DMS 273 (cell line): ENCODE data around the gene PDCD11.
"Not testable (repeated sequence)": the region's sequence is repeated elsewhere in the genome, so short reads cannot be mapped to it uniquely, and the experiment has no call there.

ENCODE experiments used
- DNase-seq: peaks from one replicate; lab custom pipeline; 2025; ENCODE audit not compliant: unreplicated experiment; lab: John Stamatoyannopoulos, UW

PDCD11 gene

DNA sequence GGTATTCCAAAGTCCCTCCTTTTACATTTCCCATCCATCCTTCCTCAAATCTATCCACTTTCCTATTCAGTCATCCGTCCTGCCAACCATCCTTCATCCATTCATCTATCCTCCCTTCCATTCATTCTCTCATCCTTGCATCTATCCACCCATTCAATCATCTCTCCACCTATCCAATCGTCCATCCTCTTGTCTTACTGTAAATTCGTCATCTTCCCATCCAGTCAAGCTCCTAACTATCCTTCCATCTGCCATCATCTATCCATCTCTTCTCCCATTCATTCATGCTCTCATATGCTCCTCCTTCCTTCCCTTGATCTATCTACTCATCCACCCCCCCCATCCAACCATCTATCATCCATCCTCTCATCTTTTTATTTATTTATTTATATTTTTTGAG lies 77.7 kb downstream of the PDCD11 start:
- DNase-seq: no peak

DNA sequence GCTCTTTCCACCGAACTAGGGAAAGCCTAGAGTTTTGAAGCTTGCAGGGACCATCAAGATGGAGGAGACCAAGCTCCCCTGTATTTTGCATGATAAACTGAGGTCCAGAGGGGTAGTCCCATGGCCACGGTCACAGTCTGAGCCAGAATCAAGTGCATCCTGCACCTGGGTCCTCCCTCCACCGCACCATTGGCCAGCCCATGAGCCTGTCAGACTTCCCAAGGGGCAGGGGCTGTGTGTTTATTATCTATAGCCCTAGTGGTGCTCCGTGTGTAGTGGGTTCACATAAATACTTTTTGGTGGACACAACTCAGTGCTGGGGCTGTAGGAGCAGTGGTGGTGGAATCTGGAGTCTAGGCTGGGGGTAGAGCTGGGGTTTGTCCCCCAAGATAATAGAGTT lies 79.0 kb downstream of the PDCD11 start:
- DNase-seq: no peak

DNA sequence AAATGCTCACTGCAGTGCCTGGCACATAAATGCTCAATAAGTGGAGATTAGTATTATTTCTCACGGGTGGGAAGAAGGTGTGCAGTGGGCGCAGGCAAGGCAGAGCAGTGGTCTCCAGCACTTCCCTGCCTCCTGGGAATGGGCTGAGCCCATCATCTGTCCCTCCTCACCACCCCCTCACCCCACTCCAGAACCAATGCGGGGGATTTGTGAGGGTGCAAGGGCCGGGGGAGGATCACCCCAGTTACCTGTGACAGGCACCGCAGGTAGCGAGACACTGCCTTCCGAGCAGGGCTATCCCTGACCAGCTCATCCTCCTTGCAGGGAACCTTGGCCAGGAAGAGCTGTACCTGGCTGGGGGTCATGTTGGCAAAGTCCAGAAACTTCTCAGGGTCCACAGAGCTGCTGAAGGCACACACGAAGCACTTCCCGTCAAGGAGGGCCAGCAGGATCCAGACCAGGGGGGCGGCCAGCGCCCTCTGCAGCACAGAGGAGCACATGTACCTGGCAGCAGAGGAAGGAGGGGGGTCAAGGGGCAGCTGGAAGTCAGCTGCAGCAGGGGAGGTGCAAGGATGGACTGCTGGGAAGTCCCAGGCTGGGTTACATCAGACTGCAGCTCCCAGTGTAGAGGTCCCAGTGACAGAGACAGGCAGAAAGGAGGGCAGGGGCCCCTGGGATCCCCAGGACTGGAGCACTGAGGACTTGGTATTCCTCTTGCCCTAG lies 79.8 kb downstream of the PDCD11 start:
- peak; percentile 7 for DNase-seq

DNA sequence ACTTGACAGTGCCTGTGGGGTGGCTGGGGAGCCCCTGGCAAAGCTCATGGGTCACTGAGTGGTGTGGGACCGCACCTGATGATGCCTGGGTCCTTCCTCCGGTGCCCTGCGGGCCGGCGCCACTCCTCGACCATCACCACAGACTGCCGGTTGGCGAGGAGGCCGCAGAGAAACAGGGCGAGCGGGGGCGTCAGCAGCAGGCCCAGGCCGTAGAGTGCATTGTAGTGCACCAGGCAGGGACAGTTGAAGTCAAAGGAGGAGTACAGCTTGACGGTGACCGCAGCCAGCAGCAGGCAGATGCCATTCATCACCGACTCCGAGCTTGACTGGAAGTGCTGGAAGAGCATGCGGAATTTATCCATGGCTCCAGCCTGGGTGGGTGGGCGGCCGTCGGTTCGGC lies 82.2 kb downstream of the PDCD11 start:
- no peak for DNase-seq

DNA sequence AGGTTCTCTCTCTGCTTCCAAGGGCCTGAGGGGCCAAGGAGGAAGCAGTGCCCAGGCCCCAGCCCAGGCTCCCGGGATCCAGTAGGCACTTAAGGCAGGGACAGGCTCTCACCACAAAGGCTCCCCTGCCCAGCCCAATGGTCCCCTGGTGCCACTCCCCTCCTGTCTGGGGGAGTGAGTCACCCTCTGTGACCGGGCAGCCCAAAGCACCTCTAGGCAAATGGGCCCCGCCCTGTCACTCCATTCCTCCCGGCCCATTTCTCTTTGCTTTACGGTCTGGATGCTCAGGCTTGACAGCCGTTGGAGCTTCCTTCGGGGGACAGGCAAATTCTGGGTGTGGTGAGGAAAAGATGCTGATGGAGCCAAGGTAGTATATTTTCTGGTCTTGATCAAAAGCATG lies 82.7 kb downstream of the PDCD11 start, which contains the start of gene CALHM3:
CALHM3 (minus strand) TSS at position 106 of the 400 bp plus-strand sequence. CDS start 208 bp downstream, outside the sequence.
- no peak for DNase-seq

DNA sequence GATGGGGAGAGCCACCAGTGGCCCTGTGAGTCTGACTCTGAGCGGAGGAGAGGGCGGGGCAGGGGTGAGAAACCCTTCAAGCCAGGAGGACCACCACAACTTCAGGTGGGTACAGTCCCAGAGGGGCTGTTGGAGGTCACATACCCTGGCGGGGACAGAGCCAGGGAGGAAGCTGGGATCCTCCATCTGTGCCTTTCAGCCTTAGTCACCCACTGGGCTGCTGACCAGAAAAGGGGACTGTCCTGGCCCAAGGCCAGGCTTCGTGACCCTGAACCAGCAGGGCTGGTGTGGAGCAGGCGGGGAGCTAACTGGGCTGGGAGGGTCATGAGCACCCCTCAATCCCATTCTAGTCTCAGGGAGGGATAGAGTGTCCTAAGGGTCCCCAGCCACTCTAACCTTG lies 84.1 kb downstream of the PDCD11 start:
- DNase-seq: no peak

DNA sequence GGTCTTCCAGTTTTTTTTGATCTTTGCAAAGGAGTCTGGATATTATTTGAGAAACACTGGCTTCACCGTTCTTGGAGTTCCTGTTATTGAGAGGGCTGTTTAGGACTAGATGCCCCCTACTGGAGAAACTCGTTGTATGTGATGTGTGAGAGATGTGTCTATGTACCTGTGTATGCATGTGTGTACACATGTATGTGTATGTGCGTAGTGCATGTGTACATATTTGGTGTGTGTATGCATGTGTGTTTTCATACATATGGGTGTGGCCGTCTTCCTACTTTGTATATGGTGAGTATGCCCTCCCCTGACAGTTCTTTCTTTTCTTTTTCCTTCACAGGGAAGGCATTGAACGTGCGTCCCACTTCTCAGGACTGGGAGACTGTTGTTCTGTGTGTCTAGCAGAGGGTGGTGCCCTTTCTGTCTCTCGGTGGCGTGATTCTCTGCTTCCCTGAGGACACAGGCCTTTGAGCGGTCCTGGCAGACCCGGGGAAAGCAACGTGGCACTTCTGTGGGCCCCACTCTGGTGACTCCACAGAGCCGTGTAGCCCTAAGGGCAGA lies 85.6 kb downstream of the PDCD11 start:
- peak; percentile 67 for DNase-seq

DNA sequence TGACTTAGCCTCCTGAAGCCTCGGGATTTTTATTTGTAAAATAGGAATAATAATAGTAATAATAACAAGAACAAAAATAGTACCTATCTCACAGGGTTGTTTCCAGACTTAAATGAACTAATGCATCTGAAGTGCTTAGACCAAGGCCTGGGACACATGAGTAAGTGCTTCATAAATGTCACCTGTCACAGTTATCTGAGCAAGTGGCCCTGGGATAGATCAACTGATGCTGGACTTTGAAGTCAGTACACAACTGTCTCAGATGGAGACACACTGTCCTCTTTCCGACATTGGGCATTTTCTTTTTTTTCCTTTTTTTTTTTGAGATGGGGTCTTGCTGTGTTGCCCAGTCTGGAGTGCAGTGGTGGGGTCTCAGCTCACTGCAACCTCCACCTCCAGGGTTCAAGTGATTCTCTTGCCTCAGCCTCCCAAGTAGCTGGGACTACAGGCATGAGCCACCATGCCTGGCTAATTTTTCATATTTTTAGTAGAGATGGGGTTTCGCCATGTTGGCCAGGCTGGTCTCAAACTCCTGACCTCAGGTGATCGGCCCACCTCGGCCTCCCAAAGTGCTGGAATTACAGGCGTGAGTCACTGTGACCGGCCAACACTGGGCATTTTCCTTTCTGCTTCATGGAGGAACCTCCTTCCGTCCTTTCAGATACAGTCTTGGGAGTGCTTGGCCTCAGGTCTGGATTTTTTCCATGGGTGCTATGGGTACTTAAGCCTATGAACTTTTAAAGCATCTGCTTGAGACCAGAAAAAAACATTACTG lies 90.4 kb downstream of the PDCD11 start:
- DNase-seq: not testable (repeated sequence)

DNA sequence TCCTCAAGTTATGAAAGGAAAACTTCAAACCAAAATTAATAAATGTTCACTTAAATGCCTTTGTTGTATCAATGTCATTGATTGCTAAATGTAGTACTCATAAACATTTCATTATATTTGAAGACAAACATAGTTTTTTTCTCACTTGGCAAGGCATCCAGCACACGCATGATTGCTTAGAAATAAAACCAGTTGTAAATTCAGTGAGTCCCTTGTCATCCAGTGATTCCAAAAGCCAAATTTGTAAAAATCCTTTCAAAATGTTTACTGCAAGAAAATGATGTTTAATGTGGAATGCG lies 90.9 kb downstream of the PDCD11 start:
- DNase-seq: no peak

DNA sequence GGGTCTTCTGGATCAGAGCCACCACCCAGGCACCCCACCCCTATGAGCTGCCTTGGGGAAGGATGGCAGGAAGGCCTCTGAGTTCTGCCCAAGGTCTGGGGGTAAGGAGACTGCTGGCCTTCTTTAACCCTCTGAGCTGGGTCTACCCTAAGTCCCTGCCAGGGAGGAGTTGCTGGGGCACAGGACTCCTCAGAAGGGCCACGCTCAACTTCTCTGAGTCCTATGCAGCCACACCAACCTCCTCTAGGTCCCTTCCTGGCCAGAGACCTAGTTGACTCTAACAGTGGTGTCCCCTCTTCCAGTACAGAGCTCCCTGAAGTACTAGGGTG lies 94.5 kb downstream of the PDCD11 start:
- no peak for DNase-seq

DNA sequence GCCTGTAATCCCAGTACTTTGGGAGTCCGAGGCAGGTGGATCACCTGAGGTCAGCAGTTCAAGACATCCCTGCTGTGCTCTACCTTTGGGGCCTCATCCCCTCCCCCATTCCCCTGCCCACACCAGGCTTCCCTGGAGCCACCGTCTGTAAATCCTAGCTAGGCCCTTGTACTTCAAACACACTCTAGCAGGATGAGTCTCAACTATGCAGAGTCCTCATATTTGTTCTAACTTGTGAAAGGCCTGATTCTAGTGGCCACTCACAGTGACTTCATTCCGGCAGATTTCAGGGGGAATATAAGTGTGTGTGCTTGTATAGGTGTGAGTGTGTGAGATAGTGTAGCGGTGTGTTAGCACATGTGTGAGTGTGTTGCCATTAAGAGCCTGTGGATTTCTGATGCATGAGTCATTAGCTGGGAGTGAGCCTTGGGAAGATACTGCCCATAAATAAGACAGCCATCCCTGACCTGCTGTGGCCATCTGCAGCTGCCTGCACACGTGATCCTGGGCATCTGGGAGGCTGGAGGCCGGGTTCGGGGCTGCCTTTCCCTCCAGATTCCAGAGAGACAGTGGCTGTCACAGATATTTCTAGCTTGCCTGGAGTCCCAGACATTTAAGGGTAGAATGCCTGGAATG lies 95.4 kb downstream of the PDCD11 start:
- peak; percentile 46 for DNase-seq

DNA sequence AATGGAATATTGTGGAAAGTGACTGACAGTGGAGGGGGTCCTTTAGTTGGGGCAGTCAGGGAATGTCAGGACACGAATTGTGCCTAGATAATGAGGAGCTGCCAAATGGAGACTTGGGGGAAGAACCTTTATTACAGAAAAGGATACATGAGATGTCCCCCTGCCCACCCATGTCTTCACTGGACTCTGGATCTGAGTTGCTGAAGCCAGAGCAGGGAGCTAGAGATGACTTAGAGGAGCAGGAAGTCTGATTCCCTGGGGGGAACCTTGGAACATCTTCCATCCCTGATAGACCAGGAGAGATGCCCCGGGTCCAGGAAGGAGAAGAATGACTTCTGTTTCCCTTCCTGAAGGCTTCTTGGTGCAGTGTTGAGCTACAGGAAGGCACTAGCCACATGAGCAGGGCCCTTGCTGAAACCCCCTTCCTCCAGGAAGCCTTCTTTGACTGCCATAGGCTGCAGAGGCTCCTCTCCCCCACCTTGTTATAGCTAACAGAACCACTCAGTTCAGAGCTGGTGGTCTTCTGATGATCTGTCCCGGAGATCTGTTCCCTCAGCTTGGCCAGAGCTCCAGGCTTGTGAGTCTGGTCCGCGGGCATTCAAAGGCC lies 96.3 kb downstream of the PDCD11 start:
- no peak for DNase-seq

DNA sequence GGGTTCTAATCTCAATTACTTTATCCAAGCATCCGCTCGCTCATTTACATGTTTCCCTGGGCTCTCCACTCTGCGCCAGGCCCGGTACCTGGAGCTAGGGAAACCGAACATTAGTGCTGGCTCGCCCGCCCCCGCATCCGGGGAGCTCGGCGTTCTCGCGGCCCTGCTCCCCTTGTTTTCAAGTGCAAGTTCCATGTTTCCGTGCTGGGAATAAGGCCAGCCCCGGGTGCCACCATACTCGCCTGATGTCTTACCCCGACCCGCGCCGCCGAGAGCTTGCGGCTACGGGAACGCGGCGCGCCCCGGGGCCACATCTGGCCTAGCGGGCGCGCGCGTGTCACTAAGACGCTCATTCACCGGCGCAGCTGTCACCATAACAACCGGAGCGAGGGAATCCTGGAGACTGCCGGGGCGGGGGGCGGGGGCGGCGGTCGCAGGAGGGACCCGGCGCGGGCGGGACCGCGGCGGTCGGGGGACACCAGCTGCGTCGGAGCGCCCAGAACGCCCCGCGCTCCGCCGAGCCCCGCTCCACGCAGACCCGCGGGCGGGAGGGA lies 97.0 kb downstream of the PDCD11 start, which contains the start of gene NEURL1:
NEURL1 (plus strand) TSS at position 344 of the 554 bp plus-strand sequence. CDS start 683 bp downstream, outside the sequence.
- peak; percentile 66 for DNase-seq

DNA sequence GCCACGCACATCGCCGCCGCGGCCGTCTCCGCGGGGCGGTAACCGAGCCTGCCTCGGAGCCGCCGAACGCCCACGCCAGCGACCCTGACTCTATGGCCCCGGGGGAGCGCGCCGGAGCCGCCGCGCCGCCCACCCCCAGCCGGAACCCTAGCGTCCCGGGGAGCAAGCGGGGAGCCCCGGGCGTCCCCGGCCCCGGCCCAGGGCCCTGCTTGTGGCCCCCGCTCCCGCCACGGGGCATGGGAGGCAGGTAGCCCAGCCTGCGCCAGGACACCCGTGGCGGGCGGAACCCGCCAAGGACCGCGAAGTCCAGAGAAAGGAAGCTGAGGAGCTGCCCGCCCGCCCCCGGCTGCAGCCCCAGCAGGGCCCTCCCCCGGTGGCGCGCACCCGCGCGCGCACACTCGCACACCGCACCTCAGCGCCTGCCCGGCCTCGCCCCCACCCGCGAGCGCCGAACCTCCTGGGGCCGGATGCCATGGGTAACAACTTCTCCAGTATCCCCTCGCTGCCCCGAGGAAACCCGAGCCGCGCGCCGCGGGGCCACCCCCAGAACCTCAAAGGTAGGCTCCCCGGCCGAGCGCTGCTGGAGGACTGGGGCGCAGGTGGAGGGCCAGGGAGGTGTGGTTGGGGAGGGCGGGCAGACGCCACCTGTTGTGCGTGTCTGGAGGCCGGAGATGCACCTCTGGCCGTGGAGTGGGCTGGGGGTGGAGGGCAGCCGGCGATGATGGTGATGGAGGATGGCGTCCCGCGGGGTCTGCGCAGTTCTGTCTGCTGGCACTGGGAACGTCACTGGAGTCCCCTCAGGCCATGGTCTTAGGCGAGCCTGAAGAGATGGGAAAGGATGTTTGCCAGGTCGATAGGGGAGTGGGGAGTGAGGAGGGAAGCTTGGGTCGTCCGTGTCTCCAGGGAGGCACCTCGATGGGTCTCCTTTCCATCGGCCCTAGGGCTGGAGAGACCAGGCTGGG lies 97.8 kb downstream of the PDCD11 start:
- peak; percentile 26 for DNase-seq

DNA sequence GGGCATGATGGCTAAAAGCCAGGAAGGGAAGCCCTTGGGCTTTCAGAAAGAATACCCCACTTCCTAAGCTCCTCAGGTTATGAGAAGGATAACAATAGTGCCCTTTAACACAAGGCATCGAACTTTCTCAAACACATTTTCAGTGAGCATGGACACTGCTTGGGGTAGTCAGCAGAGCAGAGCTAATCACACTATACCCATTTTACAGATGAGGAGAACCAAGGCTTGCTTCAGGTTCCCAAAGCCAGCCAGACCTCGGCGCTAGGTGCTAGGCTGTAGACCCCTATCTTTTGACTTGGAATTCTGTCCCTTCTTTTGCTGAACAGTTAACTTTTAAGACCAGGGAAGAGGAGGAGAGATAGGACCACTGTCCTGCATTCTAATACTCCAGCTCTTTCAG lies 98.9 kb downstream of the PDCD11 start:
- no peak for DNase-seq
